Measurements from ENCODE around the gene FAM98C. TPM values are rescaled to one million over a fixed set of nuclear protein-coding genes. Genes with fewer than 3 reads are reported as not detected.
"Not testable (repeated sequence)": the region's sequence is repeated elsewhere in the genome, so short reads cannot be mapped to it uniquely, and the experiment has no call there.

The FAM98C gene
- polyA plus RNA-seq, 2 donors, result 23.8 to 25.0 TPM

- WGBS, 2 donors, result 82 to 85% methylated on average over 9 of the region's 9 CpGs
- peaks cover 0 to 3% of the 10 kb centered on the region in 2 donors for H3K27me3 ChIP-seq (ENCODE audit: control insufficient read depth in 1 of 2, insufficient read depth in 2 of 2, low read length in 2 of 2)
Measured at GRCh38 chr19:38420935-38421334, 18.0 kb downstream of the FAM98C start.

DNA sequence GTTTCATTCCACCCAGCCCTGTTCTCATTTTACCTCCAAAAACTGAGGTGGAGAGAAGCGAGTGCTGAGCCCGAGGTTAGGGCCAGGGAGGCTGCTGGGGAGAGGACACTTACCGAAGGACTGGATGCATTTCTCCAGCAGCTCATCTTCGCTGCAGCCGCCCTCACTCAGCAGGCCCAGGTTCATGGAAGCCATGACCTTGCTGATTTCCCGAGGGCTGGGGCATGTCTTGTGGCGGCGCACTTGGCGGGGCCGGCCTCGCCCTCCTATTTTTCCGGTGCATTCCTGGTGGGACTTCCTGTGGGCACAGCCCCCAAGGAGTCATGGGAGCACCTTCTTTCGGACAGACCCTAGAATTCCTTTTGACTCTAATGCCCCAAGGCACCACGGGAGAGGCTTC, 19.0 kb downstream of the FAM98C start:
- Histone ChIP-seq H3K4me3 (ENCODE audit: low read depth in 1 of 2, low read length in 2 of 2) (no peak overlapping the region), H3K4me1 (ENCODE audit: control insufficient read depth in 2 of 2, insufficient read depth in 2 of 2, low read length in 1 of 2) (peaks cover 0 to 7% of the 10 kb centered on the region in 2 donors), H3K27ac (ENCODE audit: low read depth in 2 of 2, low read length in 1 of 2) (no peak overlapping the region), H3K9me3 (ENCODE audit: control insufficient read depth in 2 of 2, insufficient read depth in 1 of 2, low read depth in 1 of 2, low read length in 1 of 2) (no peaks in the 10 kb centered on the region), H3K36me3 (ENCODE audit: control insufficient read depth in 2 of 2, insufficient read depth in 2 of 2, low read length in 1 of 2) (no peaks in the 10 kb centered on the region), H3K27me3 (ENCODE audit: control insufficient read depth in 1 of 2, insufficient read depth in 2 of 2, low read length in 2 of 2) (peaks cover 0 to 3% of the 10 kb centered on the region in 2 donors)
- WGBS, 2 donors, result 77 to 79% methylated on average over 14 of the region's 14 CpGs

More at GRCh38 chr19:38420935-38421334, 18.0 kb downstream of the FAM98C start:
- Histone ChIP-seq H3K36me3 (ENCODE audit: control insufficient read depth in 2 of 2, insufficient read depth in 2 of 2, low read length in 1 of 2) (no peaks in the 10 kb centered on the region), H3K9me3 (ENCODE audit: control insufficient read depth in 2 of 2, insufficient read depth in 1 of 2, low read depth in 1 of 2, low read length in 1 of 2) (no peaks in the 10 kb centered on the region), H3K27ac (ENCODE audit: low read depth in 2 of 2, low read length in 1 of 2) (no peak overlapping the region), H3K4me1 (ENCODE audit: control insufficient read depth in 2 of 2, insufficient read depth in 2 of 2, low read length in 1 of 2) (peaks cover 0 to 7% of the 10 kb centered on the region in 2 donors), H3K4me3 (ENCODE audit: low read depth in 1 of 2, low read length in 2 of 2) (no peak overlapping the region)

GRCh38 chr19:38422438-38422837, 19.5 kb downstream of the FAM98C start:
- peaks cover 0 to 3% of the 10 kb centered on the region in 2 donors for H3K27me3 ChIP-seq (ENCODE audit: control insufficient read depth in 1 of 2, insufficient read depth in 2 of 2, low read length in 2 of 2)
- H3K9me3 ChIP-seq (ENCODE audit: control insufficient read depth in 2 of 2, insufficient read depth in 1 of 2, low read depth in 1 of 2, low read length in 1 of 2), result no peaks in the 10 kb centered on the region
- H3K4me3 ChIP-seq (ENCODE audit: low read depth in 1 of 2, low read length in 2 of 2), result no peak overlapping the region
- H3K36me3 ChIP-seq (ENCODE audit: control insufficient read depth in 2 of 2, insufficient read depth in 2 of 2, low read length in 1 of 2), result no peaks in the 10 kb centered on the region
- WGBS, 2 donors, result 76 to 84% methylated on average over 7 of the region's 7 CpGs
- H3K27ac ChIP-seq (ENCODE audit: low read depth in 2 of 2, low read length in 1 of 2), result no peak overlapping the region
- H3K4me1 ChIP-seq (ENCODE audit: control insufficient read depth in 2 of 2, insufficient read depth in 2 of 2, low read length in 1 of 2), result peaks cover 0 to 7% of the 10 kb centered on the region in 2 donors

- Histone ChIP-seq H3K27me3 (ENCODE audit: control insufficient read depth in 1 of 2, insufficient read depth in 2 of 2, low read length in 2 of 2) (peaks cover 0 to 3% of the 10 kb centered on the region in 2 donors), H3K9me3 (ENCODE audit: control insufficient read depth in 2 of 2, insufficient read depth in 1 of 2, low read depth in 1 of 2, low read length in 1 of 2) (no peaks in the 10 kb centered on the region), H3K27ac (ENCODE audit: low read depth in 2 of 2, low read length in 1 of 2) (no peak overlapping the region), H3K4me1 (ENCODE audit: control insufficient read depth in 2 of 2, insufficient read depth in 2 of 2, low read length in 1 of 2) (no peaks in the 10 kb centered on the region), H3K4me3 (ENCODE audit: low read depth in 1 of 2, low read length in 2 of 2) (no peak overlapping the region), H3K36me3 (ENCODE audit: control insufficient read depth in 2 of 2, insufficient read depth in 2 of 2, low read length in 1 of 2) (no peaks in the 10 kb centered on the region)
- WGBS, 2 donors, result 80 to 87% methylated on average over 4 to 5 of the region's 5 CpGs
Measured at GRCh38 chr19:38424272-38424671, 21.4 kb downstream of the FAM98C start.

DNA sequence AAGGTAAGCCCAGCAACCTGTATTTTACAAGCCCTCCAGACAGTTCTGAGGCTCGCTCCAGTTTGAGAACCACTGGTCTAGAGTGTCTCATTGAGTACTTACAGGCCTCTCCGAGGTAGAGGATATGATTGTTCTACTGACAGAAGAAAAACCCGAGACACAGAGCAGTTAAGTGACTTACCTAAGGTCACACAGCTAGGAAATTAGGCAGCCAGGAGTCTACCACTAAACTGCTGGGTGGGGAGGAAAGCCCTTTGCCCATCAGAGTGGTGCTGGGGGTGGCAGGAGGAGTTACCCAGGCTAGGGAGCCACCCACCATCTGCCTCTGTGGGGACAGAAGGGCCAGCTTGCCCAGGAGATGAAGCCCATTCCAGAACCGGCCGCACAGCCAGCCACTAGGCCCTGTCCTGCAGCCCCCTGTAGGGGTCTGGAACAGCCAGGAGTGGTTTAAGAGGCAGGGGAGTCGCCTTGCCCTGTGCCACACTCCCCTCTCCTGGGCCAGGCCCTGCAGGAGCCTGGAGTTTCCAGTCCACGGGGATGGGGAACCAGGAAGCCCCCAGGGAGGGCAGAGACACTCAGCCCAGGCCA, 22.4 kb downstream of the FAM98C start:
- H3K9me3 ChIP-seq (ENCODE audit: control insufficient read depth in 2 of 2, insufficient read depth in 1 of 2, low read depth in 1 of 2, low read length in 1 of 2), result no peaks in the 10 kb centered on the region
- no peaks in the 10 kb centered on the region for H3K27me3 ChIP-seq (ENCODE audit: control insufficient read depth in 1 of 2, insufficient read depth in 2 of 2, low read length in 2 of 2)
- no peaks in the 10 kb centered on the region for H3K36me3 ChIP-seq (ENCODE audit: control insufficient read depth in 2 of 2, insufficient read depth in 2 of 2, low read length in 1 of 2)
- WGBS, 2 donors, result 75% methylated on average over 6 to 7 of the region's 7 CpGs
- no peaks in the 10 kb centered on the region for H3K4me1 ChIP-seq (ENCODE audit: control insufficient read depth in 2 of 2, insufficient read depth in 2 of 2, low read length in 1 of 2)
- H3K27ac ChIP-seq (ENCODE audit: low read depth in 2 of 2, low read length in 1 of 2), result no peak overlapping the region
- no peak overlapping the region for H3K4me3 ChIP-seq (ENCODE audit: low read depth in 1 of 2, low read length in 2 of 2)

DNA sequence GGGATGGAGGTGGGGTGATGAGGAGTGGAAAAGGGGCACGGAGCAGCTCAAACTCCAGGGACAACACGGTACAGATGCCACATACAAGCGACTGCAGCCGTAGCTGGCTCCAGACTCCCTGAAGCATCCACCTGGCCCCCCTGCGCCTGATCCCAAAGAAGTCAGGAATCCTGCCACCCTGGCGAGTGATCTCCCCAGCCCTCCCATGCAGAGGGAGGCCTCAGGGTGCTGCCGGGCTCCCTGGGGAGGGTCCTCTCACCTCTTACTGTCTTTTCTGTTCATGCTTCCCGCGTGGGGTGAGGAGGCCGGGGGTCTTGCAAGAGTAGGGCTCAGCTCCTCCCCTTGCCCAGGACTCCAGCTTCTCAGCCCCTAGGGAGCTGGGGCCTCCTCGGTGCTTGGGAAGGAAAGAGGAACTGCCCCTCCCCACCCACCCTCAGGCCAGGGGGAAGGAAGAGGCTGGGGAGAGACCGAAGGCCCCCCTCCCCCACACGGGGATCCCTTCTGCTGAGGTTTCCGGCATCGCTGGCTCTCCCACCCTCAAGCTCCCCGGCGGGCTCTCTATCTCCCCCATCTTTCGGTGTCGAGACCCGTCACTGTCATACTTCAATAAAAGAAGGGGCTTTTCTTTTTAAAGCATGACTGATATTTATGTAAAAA, 23.0 kb downstream of the FAM98C start, which contains the start of gene RASGRP4:
Gene RASGRP4 (minus strand): TSS at position 410 of the 657 bp plus-strand sequence. CDS start 128 bp downstream, at position 282.
- Histone ChIP-seq H3K4me1 (ENCODE audit: control insufficient read depth in 2 of 2, insufficient read depth in 2 of 2, low read length in 1 of 2) (no peaks in the 10 kb centered on the region), H3K9me3 (ENCODE audit: control insufficient read depth in 2 of 2, insufficient read depth in 1 of 2, low read depth in 1 of 2, low read length in 1 of 2) (no peaks in the 10 kb centered on the region), H3K36me3 (ENCODE audit: control insufficient read depth in 2 of 2, insufficient read depth in 2 of 2, low read length in 1 of 2) (no peaks in the 10 kb centered on the region), H3K27me3 (ENCODE audit: control insufficient read depth in 1 of 2, insufficient read depth in 2 of 2, low read length in 2 of 2) (no peaks in the 10 kb centered on the region), H3K4me3 (ENCODE audit: low read depth in 1 of 2, low read length in 2 of 2) (no peak within 1 kb of the TSS), H3K27ac (ENCODE audit: low read depth in 2 of 2, low read length in 1 of 2) (no peak within 1 kb of the TSS)
- WGBS, 2 donors, result 31 to 40% methylated on average over 20 of the region's 20 CpGs

DNA sequence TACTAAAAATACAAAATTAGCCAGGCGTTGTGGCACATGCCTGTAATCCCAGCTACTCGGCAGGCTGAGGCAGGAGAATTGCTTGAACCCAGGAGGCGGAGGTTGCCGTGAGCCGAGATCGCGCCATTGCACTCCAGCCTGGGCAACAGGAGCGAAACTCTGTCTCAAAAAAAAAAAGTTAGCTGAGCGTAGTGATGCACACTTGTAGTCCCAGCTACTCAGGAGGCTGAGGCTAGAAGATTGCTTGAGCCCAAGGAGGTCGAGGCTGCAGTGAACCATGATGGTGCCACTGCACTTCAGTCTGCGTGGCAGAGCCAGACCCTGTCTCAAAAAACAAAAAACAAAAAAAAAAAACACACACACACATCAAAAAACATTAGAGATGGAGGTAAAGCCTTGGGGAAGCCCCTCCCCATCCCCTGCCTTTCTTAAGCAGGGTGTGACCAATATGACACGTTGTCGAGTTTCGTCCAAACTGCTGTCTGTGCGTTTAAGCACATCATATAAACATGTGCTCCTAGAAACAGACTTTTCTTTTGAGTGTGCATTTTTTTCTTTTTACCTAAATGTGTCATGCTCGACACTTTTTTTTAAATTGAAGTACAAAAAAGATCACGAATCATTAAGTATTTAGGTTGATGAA, 24.3 kb downstream of the FAM98C start:
- not testable (repeated sequence) for H3K27me3 ChIP-seq (ENCODE audit: control insufficient read depth in 1 of 2, insufficient read depth in 2 of 2, low read length in 2 of 2); H3K4me3 ChIP-seq (ENCODE audit: low read depth in 1 of 2, low read length in 2 of 2); H3K36me3 ChIP-seq (ENCODE audit: control insufficient read depth in 2 of 2, insufficient read depth in 2 of 2, low read length in 1 of 2); H3K4me1 ChIP-seq (ENCODE audit: control insufficient read depth in 2 of 2, insufficient read depth in 2 of 2, low read length in 1 of 2); H3K27ac ChIP-seq (ENCODE audit: low read depth in 2 of 2, low read length in 1 of 2); H3K9me3 ChIP-seq (ENCODE audit: control insufficient read depth in 2 of 2, insufficient read depth in 1 of 2, low read depth in 1 of 2, low read length in 1 of 2)
- WGBS, 2 donors, result 52 to 61% methylated on average over 17 of the region's 17 CpGs

DNA sequence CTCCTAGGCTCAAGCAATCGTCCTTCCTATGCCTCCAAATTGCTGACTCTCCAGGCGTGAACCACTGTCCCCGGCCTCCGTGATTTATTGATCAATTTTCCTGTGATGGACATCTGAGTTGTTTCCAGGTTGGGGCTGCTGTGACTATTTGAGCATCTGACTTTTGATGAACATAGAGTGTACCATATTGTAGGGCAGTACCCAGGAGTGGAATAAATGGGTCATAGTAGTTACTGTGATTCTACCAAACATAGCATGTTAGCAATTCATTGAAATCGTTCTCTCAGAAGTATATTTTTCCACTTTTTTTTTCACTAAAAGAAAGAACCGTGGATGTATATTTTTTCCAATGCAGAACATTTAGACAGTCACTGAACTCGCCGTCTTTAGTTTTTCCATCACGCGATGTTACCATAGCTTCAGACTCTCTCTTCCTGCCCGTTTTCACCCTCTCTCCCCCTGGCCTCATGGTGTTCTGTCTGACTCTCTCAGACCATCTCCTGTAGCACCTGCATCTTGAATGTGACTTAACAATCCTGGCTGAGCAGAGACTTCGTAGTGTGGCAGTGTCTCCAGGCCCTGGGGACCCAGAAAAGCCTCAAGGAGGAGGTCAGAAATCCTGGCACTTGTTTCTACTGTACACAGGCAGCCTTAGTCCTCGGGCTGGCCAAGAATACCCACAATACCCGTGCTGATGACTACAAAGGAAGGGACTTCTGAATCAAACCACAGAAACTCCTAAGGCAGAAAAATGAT, 26.3 kb downstream of the FAM98C start:
- H3K27me3 ChIP-seq (ENCODE audit: control insufficient read depth in 1 of 2, insufficient read depth in 2 of 2, low read length in 2 of 2), result no peaks in the 10 kb centered on the region
- WGBS, 2 donors, result 56 to 58% methylated on average over 14 of the region's 14 CpGs
- no peak overlapping the region for H3K27ac ChIP-seq (ENCODE audit: low read depth in 2 of 2, low read length in 1 of 2)
- H3K36me3 ChIP-seq (ENCODE audit: control insufficient read depth in 2 of 2, insufficient read depth in 2 of 2, low read length in 1 of 2), result no peaks in the 10 kb centered on the region
- H3K4me3 ChIP-seq (ENCODE audit: low read depth in 1 of 2, low read length in 2 of 2), result no peak overlapping the region
- H3K9me3 ChIP-seq (ENCODE audit: control insufficient read depth in 2 of 2, insufficient read depth in 1 of 2, low read depth in 1 of 2, low read length in 1 of 2), result no peaks in the 10 kb centered on the region
- peaks cover 3% of the 10 kb centered on the region in 2 donors for H3K4me1 ChIP-seq (ENCODE audit: control insufficient read depth in 2 of 2, insufficient read depth in 2 of 2, low read length in 1 of 2)

- no peaks in the 10 kb centered on the region for H3K36me3 ChIP-seq (ENCODE audit: control insufficient read depth in 2 of 2, insufficient read depth in 2 of 2, low read length in 1 of 2)
- H3K4me1 ChIP-seq (ENCODE audit: control insufficient read depth in 2 of 2, insufficient read depth in 2 of 2, low read length in 1 of 2), result peaks cover 3% of the 10 kb centered on the region in 2 donors
- no peak overlapping the region for H3K4me3 ChIP-seq (ENCODE audit: low read depth in 1 of 2, low read length in 2 of 2)
- H3K9me3 ChIP-seq (ENCODE audit: control insufficient read depth in 2 of 2, insufficient read depth in 1 of 2, low read depth in 1 of 2, low read length in 1 of 2), result no peaks in the 10 kb centered on the region
- no peaks in the 10 kb centered on the region for H3K27me3 ChIP-seq (ENCODE audit: control insufficient read depth in 1 of 2, insufficient read depth in 2 of 2, low read length in 2 of 2)
- no peak overlapping the region for H3K27ac ChIP-seq (ENCODE audit: low read depth in 2 of 2, low read length in 1 of 2)
- WGBS, 2 donors, result 70 to 87% methylated on average over 2 of the region's 2 CpGs
Measured at GRCh38 chr19:38429811-38430156, 26.9 kb downstream of the FAM98C start.

Measured in esophagus (tissue), 2 donors.